ENCODE data around the gene FCSK.
A peak's percentile ranks its signal among the peaks of the same experiment; 100 is the strongest.

- TF ChIP-seq CTCF (conservative IDR thresholded peaks at IDR 0.05 in 1 of 2, IDR thresholded peaks at IDR 0.05 in 1 of 2; ENCODE audit: extremely low read depth in 1 of 2, insufficient read depth in 1 of 2, low read depth in 1 of 2, low read length in 2 of 2), result peak in 1 of 2 donors; percentile 29
- no peak for TF ChIP-seq EZH2 (IDR thresholded peaks at IDR 0.05; ENCODE audit: borderline replicate concordance, low read length)
Observed at GRCh38 chr16:70508752-70509151, 54.4 kb downstream of the FCSK start.

Data from mammary epithelial cell (primary cell).